Measurements from ENCODE around the gene COLEC12. TPM values are rescaled to one million over a fixed set of nuclear protein-coding genes. Genes with fewer than 3 reads are reported as not detected.
A peak's percentile ranks its signal among the peaks of the same experiment; 100 is the strongest.

Gene COLEC12
- total RNA-seq, 1 donor from 2014 or later, result 3.3 TPM

DNA sequence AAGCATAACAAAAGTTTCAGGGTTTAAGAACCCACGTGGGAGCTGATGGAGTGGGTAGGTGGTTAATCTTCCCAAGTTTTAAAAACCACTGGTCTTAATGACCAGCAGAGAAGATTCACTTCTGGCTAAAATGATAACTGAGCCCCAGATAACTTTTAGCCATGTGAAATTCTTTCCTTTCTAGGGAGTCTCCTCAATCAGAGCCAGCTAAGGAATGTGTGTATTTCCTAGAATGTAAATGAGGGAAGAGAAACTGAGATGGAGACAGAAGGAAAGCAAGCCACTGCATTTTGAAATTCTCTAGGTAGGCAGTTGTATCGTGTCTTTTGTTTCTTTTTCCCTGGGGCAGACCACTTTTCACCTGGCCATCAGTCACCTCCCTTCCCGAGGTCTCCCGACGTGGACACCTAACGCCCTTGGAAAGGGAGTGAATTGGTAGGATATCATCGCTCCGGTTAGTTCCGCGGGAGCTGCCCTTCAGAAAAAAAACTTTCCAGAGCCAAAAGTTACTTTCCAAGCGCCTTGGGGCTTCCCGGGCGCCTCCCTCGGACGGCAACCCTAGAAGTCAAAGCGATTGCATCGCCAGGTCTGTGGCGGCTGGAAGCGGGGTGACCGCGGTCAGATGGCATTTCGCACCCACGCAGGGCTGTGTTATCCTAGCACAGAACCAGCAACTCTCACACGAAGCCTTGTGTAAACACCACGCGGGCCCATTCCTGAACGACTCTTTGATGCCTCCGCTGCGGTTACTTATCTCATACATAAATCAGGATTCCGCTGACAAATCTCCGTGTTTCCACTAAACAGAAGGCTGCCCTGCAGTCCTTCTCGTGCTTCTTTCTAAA lies 1.3 kb downstream of the COLEC12 start:
- H3K4me3 ChIP-seq (ENCODE audit: low read depth, low read length), result peak overlapping the region; percentile 42
- no peak for DNase-seq (ENCODE audit: low read depth)
- no peak for TF ChIP-seq CTCF (conservative IDR thresholded peaks at IDR 0.05; ENCODE audit: low read depth, low read length)

- H3K4me3 ChIP-seq (ENCODE audit: low read depth, low read length), result no peak overlapping the region
- DNase-seq (ENCODE audit: low read depth), result no peak
- no peak for TF ChIP-seq CTCF (conservative IDR thresholded peaks at IDR 0.05; ENCODE audit: low read depth, low read length)
These were observed 2.8 kb downstream of the COLEC12 start for GRCh38 chr18:497688-498087.

DNA sequence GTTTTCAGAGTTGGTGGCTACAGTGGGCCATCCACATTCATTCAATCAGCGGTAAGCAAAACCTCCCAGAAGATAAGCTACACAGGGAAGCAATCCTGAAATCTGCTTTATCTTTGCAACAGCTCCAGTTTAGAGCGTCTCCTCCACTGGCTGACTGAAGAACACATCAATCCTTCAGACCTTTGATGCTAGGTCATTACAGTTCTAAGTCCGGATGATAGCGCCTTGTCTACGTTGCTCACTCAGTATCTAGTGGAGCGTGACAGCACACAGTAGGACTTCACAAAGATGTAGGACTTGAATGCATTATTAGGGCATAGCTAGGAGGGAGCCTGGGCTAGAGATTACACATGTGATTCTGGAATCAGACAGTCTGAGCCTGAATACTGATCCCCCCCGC lies 5.0 kb downstream of the COLEC12 start:
- no peak for DNase-seq (ENCODE audit: low read depth)
- H3K4me3 ChIP-seq (ENCODE audit: low read depth, low read length), result no peak overlapping the region
- TF ChIP-seq CTCF (conservative IDR thresholded peaks at IDR 0.05; ENCODE audit: low read depth, low read length), result no peak

DNA sequence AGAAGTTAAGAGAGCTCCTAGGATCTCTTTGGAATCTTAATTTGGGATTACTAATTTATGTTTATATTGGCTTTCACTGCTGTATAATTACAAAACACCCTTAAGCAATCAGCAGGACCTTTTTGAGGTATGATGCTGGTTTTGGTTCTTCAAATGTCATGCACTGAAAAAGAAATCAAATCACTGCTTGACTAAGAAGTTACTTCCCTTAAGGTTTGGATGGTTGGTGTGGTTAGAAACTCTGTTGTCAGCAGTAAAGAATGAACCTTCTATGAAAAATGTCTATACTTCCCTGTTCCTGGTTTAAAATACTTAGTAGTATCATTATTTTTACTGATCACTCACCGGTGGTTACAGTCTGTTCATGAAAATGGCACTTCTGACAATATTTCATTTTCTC lies 5.5 kb downstream of the COLEC12 start:
- TF ChIP-seq CTCF (conservative IDR thresholded peaks at IDR 0.05; ENCODE audit: low read depth, low read length), result no peak

GRCh38 chr18:493986-494983 lies 6.2 kb downstream of the COLEC12 start:
- no peak overlapping the region for H3K4me3 ChIP-seq (ENCODE audit: low read depth, low read length)
- no peak for TF ChIP-seq CTCF (conservative IDR thresholded peaks at IDR 0.05; ENCODE audit: low read depth, low read length)
- DNase-seq (ENCODE audit: low read depth), result no peak

More for the DNA sequence above, 5.5 kb downstream of the COLEC12 start:
- DNase-seq (ENCODE audit: low read depth), result no peak
- no peak overlapping the region for H3K4me3 ChIP-seq (ENCODE audit: low read depth, low read length)

DNA sequence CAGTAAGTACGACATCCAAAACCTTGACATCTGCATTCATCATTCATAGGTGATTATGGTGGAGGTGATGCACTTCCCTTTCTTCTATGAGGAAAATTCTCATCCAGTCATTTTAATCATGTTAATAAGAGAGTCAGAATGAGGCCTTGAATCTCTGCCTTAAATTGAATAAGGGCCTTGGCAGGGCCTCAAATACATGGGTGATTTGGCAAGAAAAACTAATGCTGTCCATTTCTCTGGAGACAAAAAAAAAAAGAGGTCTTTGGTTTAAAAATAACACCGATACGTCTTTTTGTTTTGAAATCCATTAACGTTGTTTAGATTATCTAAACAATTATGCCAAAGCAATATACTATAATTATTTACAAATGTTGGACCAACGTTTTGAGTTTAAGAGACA lies 8.1 kb downstream of the COLEC12 start:
- H3K4me3 ChIP-seq (ENCODE audit: low read depth, low read length), result no peak overlapping the region
- no peak for TF ChIP-seq CTCF (conservative IDR thresholded peaks at IDR 0.05; ENCODE audit: low read depth, low read length)
- DNase-seq (ENCODE audit: low read depth), result no peak
